Measurements from ENCODE around the gene LRRC8C.

The LRRC8C gene

GRCh38 chr1:89635825-89636815 lies 3.2 kb downstream of the LRRC8C start:
- DNase-seq (ENCODE audit: low read depth), result no peak
- TF ChIP-seq CTCF (conservative IDR thresholded peaks at IDR 0.05; ENCODE audit: low read depth, low read length), result no peak
- no peak overlapping the region for H3K4me3 ChIP-seq (ENCODE audit: low read length)

- no peak for TF ChIP-seq CTCF (conservative IDR thresholded peaks at IDR 0.05; ENCODE audit: low read depth, low read length)
- no peak overlapping the region for H3K4me3 ChIP-seq (ENCODE audit: low read length)
- DNase-seq (ENCODE audit: low read depth), result no peak
Measured at GRCh38 chr1:89637496-89637895, 4.6 kb downstream of the LRRC8C start.

GRCh38 chr1:89640440-89640839 lies 7.5 kb downstream of the LRRC8C start:
- no peak overlapping the region for H3K4me3 ChIP-seq (ENCODE audit: low read length)
- TF ChIP-seq CTCF (conservative IDR thresholded peaks at IDR 0.05; ENCODE audit: low read depth, low read length), result no peak
- no peak for DNase-seq (ENCODE audit: low read depth)

- no peak for DNase-seq (ENCODE audit: low read depth)
- no peak for TF ChIP-seq CTCF (conservative IDR thresholded peaks at IDR 0.05; ENCODE audit: low read depth, low read length)
- no peak overlapping the region for H3K4me3 ChIP-seq (ENCODE audit: low read length)
Measured at GRCh38 chr1:89641781-89642180, 8.9 kb downstream of the LRRC8C start.

GRCh38 chr1:89643577-89643976 lies 10.7 kb downstream of the LRRC8C start:
- DNase-seq (ENCODE audit: low read depth), result no peak
- no peak overlapping the region for H3K4me3 ChIP-seq (ENCODE audit: low read length)
- no peak for TF ChIP-seq CTCF (conservative IDR thresholded peaks at IDR 0.05; ENCODE audit: low read depth, low read length)

GRCh38 chr1:89644119-89644814 lies 11.3 kb downstream of the LRRC8C start:
- TF ChIP-seq CTCF (conservative IDR thresholded peaks at IDR 0.05; ENCODE audit: low read depth, low read length), result no peak
- no peak for DNase-seq (ENCODE audit: low read depth)
- no peak overlapping the region for H3K4me3 ChIP-seq (ENCODE audit: low read length)

Measured in retinal pigment epithelial cell (primary cell).